Measurements from ENCODE around the gene CHST11.
"Not testable (repeated sequence)": the region's sequence is repeated elsewhere in the genome, so short reads cannot be mapped to it uniquely, and the experiment has no call there.

The CHST11 gene

GRCh38 chr12:104736307-104736706, 279.6 kb downstream of the CHST11 start:
- DNase-seq, result no peak
- in situ Hi-C loops (cut with HindIII; ENCODE audit: low pct_ligation_motif_present, low pct_unique_long_range_greater_than_20kb, low sequenced_read_pairs), result no loop called here

GRCh38 chr12:104737113-104737512, 280.4 kb downstream of the CHST11 start:
- DNase-seq, result no peak
- in situ Hi-C loops (cut with HindIII; ENCODE audit: low pct_ligation_motif_present, low pct_unique_long_range_greater_than_20kb, low sequenced_read_pairs), result no loop called here

- in situ Hi-C loops (cut with HindIII; ENCODE audit: low pct_ligation_motif_present, low pct_unique_long_range_greater_than_20kb, low sequenced_read_pairs), result no loop called here
These were observed 281.1 kb downstream of the CHST11 start for GRCh38 chr12:104737791-104738301.

GRCh38 chr12:104738331-104738730, 281.6 kb downstream of the CHST11 start:
- no peak for DNase-seq

More at GRCh38 chr12:104737791-104738301, 281.1 kb downstream of the CHST11 start:
- no peak for DNase-seq

GRCh38 chr12:104738776-104739642, 282.3 kb downstream of the CHST11 start:
- in situ Hi-C loops (cut with HindIII; ENCODE audit: low pct_ligation_motif_present, low pct_unique_long_range_greater_than_20kb, low sequenced_read_pairs), result no loop called here
- no peak for DNase-seq

More at GRCh38 chr12:104738331-104738730, 281.6 kb downstream of the CHST11 start:
- in situ Hi-C loops (cut with HindIII; ENCODE audit: low pct_ligation_motif_present, low pct_unique_long_range_greater_than_20kb, low sequenced_read_pairs), result no loop called here

GRCh38 chr12:104740668-104741067, 283.9 kb downstream of the CHST11 start:
- DNase-seq, result no peak
- in situ Hi-C loops (cut with HindIII; ENCODE audit: low pct_ligation_motif_present, low pct_unique_long_range_greater_than_20kb, low sequenced_read_pairs), result no loop called here

GRCh38 chr12:104741077-104741476, 284.3 kb downstream of the CHST11 start:
- DNase-seq, result no peak

GRCh38 chr12:104741497-104742367, 285.0 kb downstream of the CHST11 start:
- in situ Hi-C loops (cut with HindIII; ENCODE audit: low pct_ligation_motif_present, low pct_unique_long_range_greater_than_20kb, low sequenced_read_pairs), result no loop called here
- DNase-seq, result no peak

More at GRCh38 chr12:104741077-104741476, 284.3 kb downstream of the CHST11 start:
- in situ Hi-C loops (cut with HindIII; ENCODE audit: low pct_ligation_motif_present, low pct_unique_long_range_greater_than_20kb, low sequenced_read_pairs), result no loop called here

- in situ Hi-C loops (cut with HindIII; ENCODE audit: low pct_ligation_motif_present, low pct_unique_long_range_greater_than_20kb, low sequenced_read_pairs), result no loop called here
- no peak for DNase-seq
These were observed 285.9 kb downstream of the CHST11 start for GRCh38 chr12:104742551-104743201.

- DNase-seq, result no peak
- in situ Hi-C loops (cut with HindIII; ENCODE audit: low pct_ligation_motif_present, low pct_unique_long_range_greater_than_20kb, low sequenced_read_pairs), result no loop called here
These were observed 286.4 kb downstream of the CHST11 start for GRCh38 chr12:104743202-104743580.

- DNase-seq; in situ Hi-C loops (cut with HindIII; ENCODE audit: low pct_ligation_motif_present, low pct_unique_long_range_greater_than_20kb, low sequenced_read_pairs): not testable (repeated sequence)
These were observed 287.2 kb downstream of the CHST11 start for GRCh38 chr12:104743753-104744548.

- in situ Hi-C loops (cut with HindIII; ENCODE audit: low pct_ligation_motif_present, low pct_unique_long_range_greater_than_20kb, low sequenced_read_pairs), result no loop called here
- DNase-seq, result no peak
These were observed 289.8 kb downstream of the CHST11 start for GRCh38 chr12:104746467-104747088.

GRCh38 chr12:104747330-104747729, 290.6 kb downstream of the CHST11 start:
- in situ Hi-C loops (cut with HindIII; ENCODE audit: low pct_ligation_motif_present, low pct_unique_long_range_greater_than_20kb, low sequenced_read_pairs), result no loop called here

GRCh38 chr12:104747955-104748354, 291.2 kb downstream of the CHST11 start:
- in situ Hi-C loops (cut with HindIII; ENCODE audit: low pct_ligation_motif_present, low pct_unique_long_range_greater_than_20kb, low sequenced_read_pairs), result no loop called here
- DNase-seq, result no peak

More at GRCh38 chr12:104747330-104747729, 290.6 kb downstream of the CHST11 start:
- no peak for DNase-seq

- no peak for DNase-seq
- in situ Hi-C loops (cut with HindIII; ENCODE audit: low pct_ligation_motif_present, low pct_unique_long_range_greater_than_20kb, low sequenced_read_pairs), result no loop called here
These were observed 291.6 kb downstream of the CHST11 start for GRCh38 chr12:104748356-104748755.

GRCh38 chr12:104748790-104749189, 292.0 kb downstream of the CHST11 start:
- DNase-seq, result no peak
- in situ Hi-C loops (cut with HindIII; ENCODE audit: low pct_ligation_motif_present, low pct_unique_long_range_greater_than_20kb, low sequenced_read_pairs), result no loop called here

- no peak for DNase-seq
These were observed 292.8 kb downstream of the CHST11 start for GRCh38 chr12:104749545-104749944.

More at GRCh38 chr12:104749545-104749944, 292.8 kb downstream of the CHST11 start:
- in situ Hi-C loops (cut with HindIII; ENCODE audit: low pct_ligation_motif_present, low pct_unique_long_range_greater_than_20kb, low sequenced_read_pairs), result no loop called here

All from ACHN (cell line).